T-helper 2 cell treated with Interferon-gamma antibody and Interleukin-4, amounts not matched to agents 5 μg/mL and 100 μg/mL, for 36 hours (primary cell): ENCODE results near the gene FER.
"Not testable (repeated sequence)": the region's sequence is repeated elsewhere in the genome, so short reads cannot be mapped to it uniquely, and the experiment has no call there.

Experiments used
- DNase-seq: peaks from one replicate; pipeline ENCODE4 v3.0.0; 2021; ENCODE audit warnings: low spot score
- H3K27ac Mint-ChIP-seq: one replicate; pipeline ENCODE4 v1.8.0; 2021; ENCODE audit warnings: mild to moderate bottlenecking, mixed read lengths
- H3K27me3 Mint-ChIP-seq: one replicate; pipeline ENCODE4 v1.8.0; 2021; ENCODE audit warnings: low read depth, mixed read lengths
- H3K36me3 Mint-ChIP-seq: one replicate; pipeline ENCODE4 v1.8.0; 2021; ENCODE audit warnings: low read depth, mixed read lengths
- H3K4me1 Mint-ChIP-seq: one replicate; pipeline ENCODE4 v1.8.0; 2021; ENCODE audit warnings: low read depth, mixed read lengths
- H3K4me3 Mint-ChIP-seq: one replicate; pipeline ENCODE4 v1.8.0; 2022; ENCODE audit warnings: mild to moderate bottlenecking, moderate library complexity, mixed read lengths
- H3K9me3 Mint-ChIP-seq: one replicate; pipeline ENCODE4 v1.8.0; 2021; ENCODE audit warnings: mixed read lengths

Gene FER

GRCh38 chr5:109155625-109156024, 407.9 kb downstream of the FER start:
- Mint-ChIP-seq H3K9me3 (no peaks in the 10 kb centered on the region), H3K36me3 (no peaks in the 10 kb centered on the region), H3K4me3 (no peak overlapping the region), H3K4me1 (peaks cover 7% of the 10 kb centered on the region), H3K27me3 (peaks cover 6% of the 10 kb centered on the region), H3K27ac (no peak overlapping the region)
- no peak for DNase-seq

GRCh38 chr5:109156885-109157284, 409.2 kb downstream of the FER start:
- peaks cover 7% of the 10 kb centered on the region for H3K4me1 Mint-ChIP-seq

GRCh38 chr5:109160468-109160867, 412.8 kb downstream of the FER start:
- peaks cover 3% of the 10 kb centered on the region for H3K4me1 Mint-ChIP-seq
- no peak for DNase-seq

More at GRCh38 chr5:109156885-109157284, 409.2 kb downstream of the FER start:
- Mint-ChIP-seq H3K9me3 (no peaks in the 10 kb centered on the region), H3K36me3 (no peaks in the 10 kb centered on the region), H3K27me3 (peaks cover 6% of the 10 kb centered on the region), H3K27ac (no peak overlapping the region), H3K4me3 (no peak overlapping the region)
- DNase-seq, result no peak

GRCh38 chr5:109161914-109162683, 414.4 kb downstream of the FER start:
- Mint-ChIP-seq H3K4me1 (no peaks in the 10 kb centered on the region), H3K4me3 (no peak overlapping the region), H3K36me3 (no peaks in the 10 kb centered on the region), H3K27me3 (peaks cover 6% of the 10 kb centered on the region), H3K27ac (no peak overlapping the region), H3K9me3 (no peaks in the 10 kb centered on the region)
- no peak for DNase-seq

More at GRCh38 chr5:109160468-109160867, 412.8 kb downstream of the FER start:
- no peaks in the 10 kb centered on the region for H3K36me3 Mint-ChIP-seq
- H3K9me3 Mint-ChIP-seq, result no peaks in the 10 kb centered on the region
- peaks cover 6% of the 10 kb centered on the region for H3K27me3 Mint-ChIP-seq
- no peak overlapping the region for H3K27ac Mint-ChIP-seq
- no peak overlapping the region for H3K4me3 Mint-ChIP-seq

- no peaks in the 10 kb centered on the region for H3K36me3 Mint-ChIP-seq
- no peak overlapping the region for H3K27ac Mint-ChIP-seq
- H3K4me3 Mint-ChIP-seq, result no peak overlapping the region
- no peaks in the 10 kb centered on the region for H3K9me3 Mint-ChIP-seq
- no peak for DNase-seq
- no peaks in the 10 kb centered on the region for H3K4me1 Mint-ChIP-seq
- H3K27me3 Mint-ChIP-seq, result peaks cover 2% of the 10 kb centered on the region
Observed at GRCh38 chr5:109163336-109163735, 415.6 kb downstream of the FER start.

- Mint-ChIP-seq H3K4me3 (no peak overlapping the region), H3K27ac (no peak overlapping the region), H3K36me3 (no peaks in the 10 kb centered on the region), H3K27me3 (peaks cover 2% of the 10 kb centered on the region), H3K9me3 (no peaks in the 10 kb centered on the region), H3K4me1 (no peaks in the 10 kb centered on the region)
- DNase-seq, result no peak
Observed at GRCh38 chr5:109164001-109164400, 416.3 kb downstream of the FER start.

GRCh38 chr5:109167586-109167985, 419.9 kb downstream of the FER start:
- peaks cover 2% of the 10 kb centered on the region for H3K27me3 Mint-ChIP-seq
- H3K4me3 Mint-ChIP-seq, result no peak overlapping the region
- no peak overlapping the region for H3K27ac Mint-ChIP-seq

GRCh38 chr5:109168151-109168550, 420.5 kb downstream of the FER start:
- Mint-ChIP-seq H3K27me3 (peaks cover 2% of the 10 kb centered on the region), H3K36me3 (no peaks in the 10 kb centered on the region), H3K4me1 (no peaks in the 10 kb centered on the region), H3K4me3 (no peak overlapping the region), H3K27ac (no peak overlapping the region), H3K9me3 (no peaks in the 10 kb centered on the region)
- DNase-seq, result no peak

More at GRCh38 chr5:109167586-109167985, 419.9 kb downstream of the FER start:
- Mint-ChIP-seq H3K36me3 (no peaks in the 10 kb centered on the region), H3K4me1 (no peaks in the 10 kb centered on the region), H3K9me3 (no peaks in the 10 kb centered on the region)
- no peak for DNase-seq

- Mint-ChIP-seq H3K27ac (no peak overlapping the region), H3K27me3 (peaks cover 5% of the 10 kb centered on the region), H3K4me1 (no peaks in the 10 kb centered on the region), H3K36me3 (no peaks in the 10 kb centered on the region), H3K4me3 (no peak overlapping the region), H3K9me3 (no peaks in the 10 kb centered on the region)
- DNase-seq, result no peak
Observed at GRCh38 chr5:109170629-109171350, 423.1 kb downstream of the FER start.

- H3K4me3 Mint-ChIP-seq, H3K9me3 Mint-ChIP-seq, H3K27me3 Mint-ChIP-seq, H3K27ac Mint-ChIP-seq, H3K36me3 Mint-ChIP-seq, DNase-seq, H3K4me1 Mint-ChIP-seq: not testable (repeated sequence)
Observed at GRCh38 chr5:109171437-109172073, 423.9 kb downstream of the FER start.

- H3K27ac Mint-ChIP-seq, result no peak overlapping the region
- H3K4me3 Mint-ChIP-seq, result no peak overlapping the region
- H3K4me1 Mint-ChIP-seq, result no peaks in the 10 kb centered on the region
- H3K27me3 Mint-ChIP-seq, result peaks cover 7% of the 10 kb centered on the region
- no peak for DNase-seq
- H3K9me3 Mint-ChIP-seq, result no peaks in the 10 kb centered on the region
- H3K36me3 Mint-ChIP-seq, result no peaks in the 10 kb centered on the region
Observed at GRCh38 chr5:109173036-109173794, 425.5 kb downstream of the FER start.

GRCh38 chr5:109177227-109177626, 429.5 kb downstream of the FER start:
- Mint-ChIP-seq H3K27ac (no peak overlapping the region), H3K36me3 (no peaks in the 10 kb centered on the region), H3K27me3 (peaks cover 7% of the 10 kb centered on the region), H3K4me3 (no peak overlapping the region), H3K9me3 (no peaks in the 10 kb centered on the region), H3K4me1 (no peaks in the 10 kb centered on the region)
- no peak for DNase-seq

GRCh38 chr5:109177782-109178181, 430.1 kb downstream of the FER start:
- no peak for DNase-seq
- peaks cover 7% of the 10 kb centered on the region for H3K27me3 Mint-ChIP-seq
- no peak overlapping the region for H3K4me3 Mint-ChIP-seq
- H3K9me3 Mint-ChIP-seq, result no peaks in the 10 kb centered on the region
- H3K36me3 Mint-ChIP-seq, result no peaks in the 10 kb centered on the region
- H3K27ac Mint-ChIP-seq, result no peak overlapping the region
- no peaks in the 10 kb centered on the region for H3K4me1 Mint-ChIP-seq
